MG63 (cell line): ENCODE measurements around the gene HAP1. TPM values are rescaled to one million over a fixed set of nuclear protein-coding genes. Genes with fewer than 3 reads are reported as not detected.

ENCODE experiments used
- DNase-seq: peaks from one replicate; pipeline ENCODE4 v3.0.0-alpha.2; 2020
- H3K27me3 ChIP-seq: fragments of 250-450 bp; sonication (Bioruptor Pico); 2 replicates; pipeline ENCODE4 v1.5.1; 2020; ENCODE audit warnings: mild to moderate bottlenecking, moderate library complexity
- H3K36me3 ChIP-seq: fragments of 250-450 bp; sonication (Bioruptor Pico); 2 replicates; pipeline ENCODE4 v1.5.1; 2020; ENCODE audit warnings: mild to moderate bottlenecking, moderate library complexity
- H3K4me3 ChIP-seq: fragments of 250-450 bp; sonication (Bioruptor Pico); 2 replicates; pipeline ENCODE4 v1.5.1; 2020; ENCODE audit warnings: mild to moderate bottlenecking, moderate library complexity
- H3K9me3 ChIP-seq: fragments of 250-450 bp; sonication (Bioruptor Pico); 2 replicates; pipeline ENCODE4 v1.5.1; 2020; ENCODE audit warnings: mild to moderate bottlenecking, moderate library complexity
- total RNA-seq: library from RNA; depleted of rRNA; stranded (reverse); fragments of >200 nt; shearing (Covaris generic); gene quantifications from 2 replicates; pipeline ENCODE4 v1.2.3, GENCODE V29; 2014; ENCODE audit warnings: low replicate concordance

The HAP1 gene
- total RNA-seq, 1 experiment from 2014 or later: not detected

DNA sequence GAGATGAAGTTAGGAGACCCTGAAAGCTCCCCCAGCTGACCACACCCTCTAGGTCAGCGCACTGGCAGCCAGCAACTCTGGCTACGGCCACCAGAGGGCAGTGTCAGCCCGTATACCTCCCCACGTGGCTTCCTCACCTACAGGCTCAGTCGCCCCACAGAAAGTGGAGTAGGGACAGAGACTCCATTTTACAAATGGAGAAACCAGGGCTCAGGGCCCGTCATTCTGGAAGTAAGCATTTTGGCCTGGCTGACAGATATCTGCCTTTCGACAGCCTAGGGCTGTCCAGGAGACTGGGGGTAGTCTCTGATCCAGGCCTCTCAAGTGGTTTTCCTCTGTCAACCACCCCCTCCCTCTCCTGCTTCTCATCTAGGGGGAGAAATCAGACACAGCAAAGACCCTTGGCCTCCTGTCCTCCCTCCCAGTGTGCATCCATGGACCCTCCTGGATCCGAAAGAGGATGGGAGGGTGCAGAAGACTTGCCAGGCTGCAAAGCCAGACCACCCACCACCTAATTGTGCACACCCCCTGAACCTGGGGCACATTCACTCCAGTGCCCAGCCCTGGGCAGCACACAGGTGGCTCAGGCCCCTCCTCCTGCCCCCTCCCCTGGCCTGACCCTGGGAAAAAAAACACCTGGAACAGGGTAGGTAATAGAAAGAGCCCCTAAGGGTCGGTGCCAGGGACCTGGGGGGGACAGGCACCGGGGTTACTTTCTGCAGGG lies 3.8 kb upstream of the HAP1 start:
- H3K36me3 ChIP-seq: no peaks in the 10 kb centered on the region
- peaks cover 44% of the 10 kb centered on the region for H3K27me3 ChIP-seq
- H3K4me3 ChIP-seq: no peak overlapping the region
- DNase-seq: peak; percentile 67
- no peaks in the 10 kb centered on the region for H3K9me3 ChIP-seq

DNA sequence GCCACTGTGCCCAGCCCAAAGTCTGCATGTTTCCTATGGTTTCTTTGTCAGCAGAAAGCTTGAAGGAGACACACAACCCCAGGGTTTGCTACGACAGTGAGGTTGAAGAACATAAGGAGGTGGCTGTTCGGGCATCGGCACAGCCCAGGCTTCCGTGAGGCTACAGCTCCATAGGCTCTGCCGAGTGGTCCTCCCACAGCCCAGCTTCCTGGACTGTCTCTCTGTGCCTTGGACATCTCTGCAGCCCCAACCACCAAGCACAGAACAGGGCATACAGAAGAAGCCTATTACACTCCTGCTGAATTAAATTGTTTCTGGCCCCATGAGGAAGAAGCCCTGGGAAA lies 3.2 kb upstream of the HAP1 start:
- peaks cover 47% of the 10 kb centered on the region for H3K27me3 ChIP-seq
- H3K9me3 ChIP-seq: no peaks in the 10 kb centered on the region
- no peak for DNase-seq
- H3K4me3 ChIP-seq: no peak overlapping the region
- no peaks in the 10 kb centered on the region for H3K36me3 ChIP-seq

DNA sequence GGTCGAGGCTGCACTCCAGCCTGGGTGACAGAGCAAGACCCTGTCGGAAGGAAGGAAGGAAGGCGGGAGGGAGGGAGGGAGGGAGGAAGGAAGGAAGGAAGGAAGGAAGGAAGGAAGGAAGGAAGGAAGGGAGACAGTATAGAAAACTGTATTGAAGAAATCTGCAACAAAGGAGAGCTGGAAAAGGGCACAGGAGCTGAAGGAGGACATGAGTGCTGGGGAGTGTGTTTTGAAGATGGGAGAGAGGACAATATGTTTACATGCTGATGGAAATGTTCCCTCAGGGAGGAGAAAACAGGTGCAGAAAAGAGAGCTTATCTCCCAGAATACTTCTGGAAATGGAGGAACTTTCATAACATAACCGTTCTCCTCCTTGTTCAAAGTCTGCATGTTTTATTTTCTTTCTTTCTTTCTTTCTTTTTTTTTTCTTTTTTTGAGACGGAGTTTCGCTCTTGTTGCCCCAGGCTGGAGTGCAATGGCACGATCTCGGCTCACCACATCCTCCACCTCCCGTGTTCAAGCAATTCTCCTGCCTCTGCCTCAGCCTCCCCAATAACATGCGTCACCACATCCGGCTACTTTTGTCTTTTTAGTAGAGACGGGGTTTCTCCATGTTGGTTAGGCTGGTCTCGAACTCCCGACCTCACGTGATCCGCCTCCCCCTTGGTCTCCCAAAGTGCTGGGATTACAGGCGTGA lies 2.7 kb upstream of the HAP1 start:
- peaks cover 53% of the 10 kb centered on the region for H3K27me3 ChIP-seq
- no peaks in the 10 kb centered on the region for H3K36me3 ChIP-seq
- no peak for DNase-seq
- no peaks in the 10 kb centered on the region for H3K9me3 ChIP-seq
- no peak overlapping the region for H3K4me3 ChIP-seq

DNA sequence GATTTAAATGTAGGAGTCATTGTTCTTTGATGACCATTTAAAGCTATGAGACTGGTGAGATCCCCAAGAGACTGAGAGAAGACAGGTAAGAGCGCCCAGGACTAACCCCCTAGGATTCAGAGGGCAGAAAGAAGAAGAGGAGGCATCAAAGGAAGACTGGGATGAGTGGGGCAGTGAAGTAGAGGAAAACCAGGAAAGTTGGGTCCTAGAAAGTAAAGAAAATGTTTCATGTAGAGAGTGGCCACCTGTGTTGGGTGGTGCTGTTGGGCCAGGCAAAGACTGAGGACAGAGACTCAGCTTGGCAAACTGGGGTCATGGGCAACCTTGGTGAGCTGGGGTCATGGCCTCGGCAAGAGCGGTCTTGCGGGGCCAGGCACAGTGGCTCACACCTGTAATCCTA lies 1.3 kb upstream of the HAP1 start:
- Histone ChIP-seq H3K27me3 (peaks cover 65% of the 10 kb centered on the region), H3K4me3 (no peak overlapping the region), H3K9me3 (no peaks in the 10 kb centered on the region), H3K36me3 (no peaks in the 10 kb centered on the region)
- no peak for DNase-seq

DNA sequence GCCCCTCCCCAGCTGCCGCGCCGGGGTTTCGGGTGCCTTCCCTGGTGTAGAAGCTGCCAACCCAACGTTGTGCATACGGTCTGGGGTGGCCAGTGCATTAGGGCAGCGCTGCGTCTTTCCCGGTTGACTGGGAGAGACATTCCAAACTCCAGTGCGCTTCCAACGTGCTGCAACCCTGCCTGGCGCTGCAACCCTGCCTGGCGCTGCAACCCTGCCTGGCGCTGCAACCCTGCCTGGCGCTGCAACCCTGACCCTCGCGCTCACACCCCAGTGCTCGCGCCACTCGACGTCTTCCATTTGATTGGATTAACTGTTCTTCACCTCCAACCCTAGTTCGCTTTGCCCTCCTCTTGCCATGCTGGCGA lies 488 bp upstream of the HAP1 start:
- DNase-seq: peak; percentile 16
- Histone ChIP-seq H3K27me3 (peaks cover 69% of the 10 kb centered on the region), H3K36me3 (no peaks in the 10 kb centered on the region), H3K9me3 (no peaks in the 10 kb centered on the region), H3K4me3 (peak overlapping the region; percentile 32)

DNA sequence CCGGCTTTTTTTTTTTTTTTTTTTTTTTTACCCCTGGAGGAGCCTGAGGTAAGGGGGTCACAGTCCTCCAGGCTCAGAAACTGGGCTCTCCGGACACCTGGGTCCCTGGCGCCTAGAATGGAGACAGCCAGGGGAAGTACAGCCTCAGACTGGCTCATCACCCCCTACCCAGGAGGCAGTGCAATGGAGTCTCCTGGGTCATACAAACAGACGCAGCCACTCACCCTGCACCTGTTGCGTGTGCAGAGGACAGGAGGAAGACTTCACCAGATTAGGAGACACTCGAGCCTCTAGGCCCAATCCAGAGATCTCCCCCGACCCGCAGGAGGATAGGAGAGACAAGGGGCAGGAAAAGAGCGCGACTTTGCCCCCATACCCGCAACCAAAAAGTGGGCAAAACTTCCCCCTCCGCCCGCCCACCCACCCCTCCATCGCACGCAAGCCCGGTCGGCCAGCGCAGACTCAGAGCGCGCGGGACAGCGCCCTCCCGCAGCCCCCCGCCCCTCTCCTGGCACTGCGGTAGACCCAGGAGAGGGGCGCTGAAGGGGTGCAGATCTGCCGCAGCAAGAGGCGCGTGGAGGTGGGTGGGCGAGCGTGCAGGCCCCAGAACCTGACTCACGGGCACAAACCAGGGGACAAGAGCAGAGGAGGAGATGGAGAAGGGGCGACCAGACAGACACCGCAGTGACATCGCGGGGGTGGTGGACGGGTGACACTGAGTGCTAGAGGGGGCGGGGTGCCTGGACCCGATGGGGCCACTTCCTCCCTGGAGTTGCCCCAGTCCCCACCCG lies 900 bp downstream of the HAP1 start:
- Histone ChIP-seq H3K4me3 (no peak overlapping the region), H3K27me3 (peaks cover 69% of the 10 kb centered on the region), H3K36me3 (no peaks in the 10 kb centered on the region), H3K9me3 (no peaks in the 10 kb centered on the region)
- no peak for DNase-seq

DNA sequence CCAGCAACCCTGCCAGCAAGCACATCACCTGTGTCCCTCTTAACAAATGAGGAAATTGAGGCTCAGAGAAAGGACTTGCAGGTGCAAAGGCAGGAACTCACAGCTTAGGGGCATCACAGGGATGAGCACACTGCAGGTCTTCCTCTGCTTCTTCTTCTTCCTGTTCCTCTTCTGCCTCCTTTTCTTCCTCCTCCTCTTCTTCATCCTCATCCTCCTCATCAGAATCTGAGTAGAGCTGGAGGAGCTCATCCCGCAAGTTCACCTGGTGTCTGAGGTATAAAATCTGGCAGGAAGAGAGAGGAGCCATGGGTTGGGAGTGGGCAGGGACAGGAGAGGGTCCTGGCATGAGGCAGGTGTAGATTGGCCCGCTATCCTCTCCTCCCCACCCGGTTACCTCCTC lies 2.6 kb downstream of the HAP1 start:
- H3K36me3 ChIP-seq: no peaks in the 10 kb centered on the region
- DNase-seq: no peak
- H3K9me3 ChIP-seq: no peaks in the 10 kb centered on the region
- H3K27me3 ChIP-seq: peaks cover 58% of the 10 kb centered on the region
- no peak overlapping the region for H3K4me3 ChIP-seq

DNA sequence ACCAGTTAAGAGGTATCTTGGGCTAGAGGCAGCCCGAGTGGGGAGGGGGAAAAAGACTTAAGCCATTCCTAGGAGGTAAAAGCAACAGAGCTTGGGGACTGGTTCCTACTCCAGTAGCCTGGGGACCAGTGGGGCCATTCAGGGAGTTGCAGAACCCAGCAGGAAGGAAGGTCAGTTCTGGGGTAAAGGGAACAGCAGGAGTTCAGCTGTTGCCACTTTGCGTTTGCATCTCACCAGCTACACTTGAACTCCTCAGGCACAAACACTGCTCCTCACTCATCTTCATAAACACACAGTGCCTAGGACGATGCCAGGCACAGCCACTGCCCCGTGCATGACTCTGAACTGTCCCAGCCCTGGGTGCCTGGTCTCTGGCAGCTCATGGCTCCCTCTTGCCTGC lies 4.0 kb downstream of the HAP1 start:
- H3K4me3 ChIP-seq: no peak overlapping the region
- peaks cover 45% of the 10 kb centered on the region for H3K27me3 ChIP-seq
- no peaks in the 10 kb centered on the region for H3K9me3 ChIP-seq
- no peaks in the 10 kb centered on the region for H3K36me3 ChIP-seq
- no peak for DNase-seq

DNA sequence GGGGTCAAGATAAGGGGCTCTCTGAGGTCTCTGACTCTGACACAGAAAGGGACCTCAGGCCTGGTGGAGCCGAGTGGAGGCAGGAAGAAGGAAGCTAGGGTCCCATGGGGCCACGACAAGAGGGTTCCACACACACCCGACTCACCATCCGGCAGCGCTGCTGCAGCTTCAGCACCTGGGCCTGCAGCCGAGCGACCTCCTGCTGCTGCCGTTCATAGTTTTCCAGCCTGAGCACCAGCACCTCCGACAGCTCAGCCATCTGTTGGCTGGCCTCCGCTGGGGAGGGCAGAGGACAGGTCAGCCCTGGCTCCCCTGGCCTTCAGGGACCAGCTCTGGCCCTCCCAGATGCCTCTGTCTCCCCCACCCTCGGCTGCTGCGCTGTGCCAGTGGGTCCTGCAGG lies 6.4 kb downstream of the HAP1 start:
- DNase-seq: no peak
- Histone ChIP-seq H3K27me3 (peaks cover 23% of the 10 kb centered on the region), H3K9me3 (no peaks in the 10 kb centered on the region), H3K36me3 (no peaks in the 10 kb centered on the region), H3K4me3 (no peak overlapping the region)

DNA sequence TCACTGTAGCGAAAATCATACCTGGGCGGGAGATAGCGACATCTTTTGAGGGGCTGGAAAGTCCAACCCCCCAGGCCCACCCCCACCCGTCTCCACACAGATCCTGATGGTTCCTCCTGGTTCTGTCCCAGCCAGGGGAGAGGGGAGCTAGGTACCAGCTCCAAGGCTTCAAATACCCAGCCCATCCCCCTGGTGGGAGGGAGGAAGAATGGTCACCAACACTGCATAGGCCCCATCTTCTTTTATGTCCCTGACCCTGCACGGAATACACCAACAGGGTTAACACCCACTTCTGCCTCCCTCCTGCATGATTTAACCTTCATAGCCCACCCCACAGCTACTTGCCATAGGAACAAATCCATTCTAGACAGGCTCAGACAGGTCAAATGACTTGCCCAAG lies 9.3 kb downstream of the HAP1 start:
- no peak for DNase-seq
- peaks cover under 1% of the 10 kb centered on the region; the same call in 1 of the 2 replicates for H3K27me3 ChIP-seq

DNA sequence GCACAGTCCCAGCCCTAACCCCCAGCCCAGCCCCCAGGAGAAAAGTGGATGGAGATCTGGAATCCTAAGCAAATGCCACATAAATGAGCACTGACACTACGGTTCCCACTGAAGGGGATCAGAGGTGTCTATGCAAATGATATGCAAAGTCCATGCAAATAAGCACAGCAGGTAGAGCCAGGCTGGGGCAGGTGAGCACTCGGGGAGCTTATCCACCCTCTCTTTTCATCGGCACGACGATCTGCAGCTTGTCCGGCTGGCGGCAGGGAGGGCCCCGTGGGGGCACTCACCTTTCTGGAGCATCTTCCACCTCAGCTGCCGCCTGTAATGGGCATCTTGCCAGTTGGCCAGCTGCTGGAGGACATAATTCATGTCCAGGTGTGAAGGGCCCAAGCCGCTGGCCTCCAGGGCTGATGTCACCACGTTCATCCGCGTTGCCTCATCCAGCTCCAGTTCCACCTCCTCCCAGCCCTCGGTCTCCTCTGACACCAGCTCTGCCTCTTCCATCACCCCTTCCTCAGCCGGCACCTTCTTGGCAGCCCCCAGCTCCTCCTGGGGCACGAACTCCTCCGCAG lies 9.9 kb downstream of the HAP1 start:
- DNase-seq: no peak

More for the DNA sequence above, 9.3 kb downstream of the HAP1 start:
- Histone ChIP-seq H3K9me3 (no peaks in the 10 kb centered on the region), H3K36me3 (no peaks in the 10 kb centered on the region), H3K4me3 (no peak overlapping the region)

DNA sequence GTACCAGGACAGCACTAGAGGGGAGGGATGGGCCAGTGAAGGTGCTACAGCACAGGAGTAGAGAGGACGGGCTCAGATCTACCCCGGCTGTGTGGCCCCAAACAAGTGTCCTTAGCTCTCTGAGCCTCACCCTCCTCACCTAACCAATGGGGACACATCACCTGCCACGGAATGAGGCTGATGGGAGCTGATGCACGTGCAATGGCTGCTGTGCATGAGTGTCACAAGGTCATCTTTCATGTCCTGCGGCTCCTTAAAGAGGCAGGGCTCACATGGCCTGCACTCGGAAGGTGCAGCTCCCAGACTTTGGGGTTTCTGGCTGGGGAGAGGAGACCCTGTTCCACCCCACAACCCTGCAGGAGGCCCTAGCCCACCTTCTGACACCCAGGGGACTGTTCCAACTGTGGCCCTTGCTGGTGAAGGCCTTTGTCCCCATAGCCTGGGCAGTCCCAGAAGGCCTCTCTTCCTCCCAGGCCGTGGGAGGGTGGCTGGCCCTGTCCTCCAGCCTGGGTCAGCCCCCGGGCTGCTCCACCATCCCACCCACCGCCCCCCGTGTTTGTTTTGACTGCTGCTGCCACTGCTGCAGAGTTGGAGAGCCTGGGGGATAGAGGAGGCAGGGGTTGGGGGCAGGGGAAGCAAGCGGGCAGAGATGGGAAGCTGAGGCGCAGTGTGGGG lies 10.5 kb downstream of the HAP1 start:
- no peaks in the 10 kb centered on the region for H3K27me3 ChIP-seq
- H3K36me3 ChIP-seq: no peaks in the 10 kb centered on the region
- H3K4me3 ChIP-seq: no peak overlapping the region
- no peaks in the 10 kb centered on the region for H3K9me3 ChIP-seq
- DNase-seq: no peak

More for the DNA sequence above, 9.9 kb downstream of the HAP1 start:
- H3K9me3 ChIP-seq: no peaks in the 10 kb centered on the region
- no peaks in the 10 kb centered on the region for H3K27me3 ChIP-seq
- H3K36me3 ChIP-seq: no peaks in the 10 kb centered on the region
- no peak overlapping the region for H3K4me3 ChIP-seq

DNA sequence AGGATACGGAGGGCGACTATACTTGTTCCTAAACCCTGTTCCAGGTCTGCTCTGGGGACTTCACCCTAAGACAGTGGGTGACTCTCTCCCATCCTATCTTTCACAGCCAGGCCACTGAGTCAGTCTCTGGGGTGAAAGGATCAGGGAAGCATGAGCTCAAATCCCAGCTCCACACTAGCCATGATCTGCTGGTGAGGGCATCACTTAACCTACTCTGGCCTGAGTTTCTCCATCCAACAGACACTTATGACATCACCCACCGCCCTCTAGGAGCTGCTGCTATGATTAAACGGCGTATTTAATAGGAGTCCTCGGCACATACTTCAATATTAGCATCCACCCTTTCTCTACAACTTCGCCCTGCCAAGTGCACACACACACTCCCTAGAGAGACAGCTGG lies 12.2 kb downstream of the HAP1 start:
- Histone ChIP-seq H3K36me3 (no peaks in the 10 kb centered on the region), H3K9me3 (no peaks in the 10 kb centered on the region), H3K4me3 (no peak overlapping the region), H3K27me3 (no peaks in the 10 kb centered on the region)
- no peak for DNase-seq

DNA sequence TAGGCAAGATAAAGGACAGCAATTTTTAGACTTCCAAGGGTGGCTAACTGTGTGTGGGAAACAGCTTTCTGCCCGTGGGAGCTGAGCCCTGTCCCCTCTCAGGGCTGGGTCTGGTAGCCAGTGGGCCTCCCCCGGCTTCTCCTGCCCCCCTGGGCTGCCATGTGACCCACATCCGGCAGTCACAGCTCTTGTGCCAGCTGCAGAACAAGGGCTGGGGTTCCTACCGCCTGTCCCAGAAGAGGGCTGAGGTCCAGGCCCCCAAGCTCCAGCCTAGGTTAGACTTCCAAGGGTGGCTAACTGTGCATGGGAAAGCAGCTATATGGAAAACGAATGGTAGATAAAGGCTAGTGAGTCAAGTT lies 16.2 kb downstream of the HAP1 start:
- Histone ChIP-seq H3K36me3 (no peaks in the 10 kb centered on the region), H3K4me3 (no peak overlapping the region), H3K9me3 (no peaks in the 10 kb centered on the region), H3K27me3 (no peaks in the 10 kb centered on the region)
- no peak for DNase-seq

DNA sequence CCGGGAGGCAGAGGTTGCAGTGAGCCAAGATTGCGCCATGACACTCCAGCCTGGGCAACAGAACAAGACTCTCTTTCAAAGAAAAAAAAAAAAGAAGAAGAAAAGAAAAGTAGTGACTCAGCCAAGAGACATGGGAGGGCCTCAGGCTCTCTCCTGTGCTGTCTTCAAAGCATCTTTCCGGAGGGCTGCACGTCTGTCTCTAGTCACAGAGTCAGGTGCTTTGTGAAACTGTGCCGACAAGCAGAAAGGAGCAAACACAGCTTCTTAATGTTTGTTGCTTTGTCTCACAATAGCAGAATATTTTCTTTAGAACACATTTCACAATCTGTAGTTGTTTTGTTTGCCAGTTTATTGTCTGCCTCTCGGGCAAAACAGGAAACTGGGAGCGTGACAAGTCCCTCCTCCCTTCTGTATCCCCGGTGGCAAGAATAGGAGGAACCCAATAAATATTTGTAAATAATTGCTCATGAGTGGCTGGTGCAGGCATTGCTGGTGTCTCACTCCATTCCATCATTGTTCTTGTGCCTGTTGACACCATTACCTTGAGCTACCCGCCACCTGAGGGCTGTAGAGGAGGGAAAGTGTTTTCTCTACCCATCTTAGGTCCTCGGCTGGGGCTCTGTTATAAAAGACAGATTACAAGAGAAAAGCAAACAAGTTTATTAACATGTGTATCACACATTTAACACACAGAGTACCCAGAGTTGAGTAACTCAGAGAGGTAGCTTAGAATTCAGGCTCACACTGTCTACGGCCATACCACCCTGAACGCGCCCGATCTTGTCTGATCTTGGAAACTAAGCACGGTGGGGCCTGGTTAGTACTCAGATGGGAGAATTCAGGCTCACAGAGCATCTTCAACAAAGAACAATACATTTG lies 16.8 kb downstream of the HAP1 start:
- no peaks in the 10 kb centered on the region for H3K36me3 ChIP-seq
- DNase-seq: no peak

More for the DNA sequence above, 16.8 kb downstream of the HAP1 start:
- Histone ChIP-seq H3K27me3 (no peaks in the 10 kb centered on the region), H3K9me3 (no peaks in the 10 kb centered on the region), H3K4me3 (no peak overlapping the region)
